ENCODE results near the gene NTM.
A peak's percentile ranks its signal among the peaks of the same experiment; 100 is the strongest.

The NTM gene

DNA sequence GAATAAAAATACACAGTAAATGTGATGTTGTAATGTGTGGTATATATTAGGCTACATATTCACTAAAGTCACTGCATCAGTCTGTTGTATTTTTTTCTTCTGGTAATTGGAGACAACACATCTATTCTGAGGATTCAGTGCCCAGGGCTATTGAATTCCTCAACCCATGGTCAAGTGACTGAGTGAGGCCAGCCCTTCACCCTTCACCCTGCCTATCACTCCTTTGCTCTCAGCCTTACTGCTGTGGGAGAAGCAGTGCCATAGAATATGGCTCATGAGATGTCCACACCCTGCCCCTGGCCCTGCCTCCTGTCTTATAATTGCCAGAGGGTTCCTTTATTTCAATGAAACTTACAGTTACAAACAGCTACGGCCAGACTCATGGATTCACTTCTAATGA lies 295.6 kb downstream of the NTM start:
- Histone ChIP-seq H3K36me3 (no peaks in the 10 kb centered on the region; the same call in 1 of the 2 replicates), H3K27me3 (ENCODE audit: insufficient read depth, low read depth, severe bottlenecking) (no peaks in the 10 kb centered on the region), H3K4me3 (ENCODE audit: low read depth, low read length) (no peak overlapping the region), H3K9me3 (ENCODE audit: severe bottlenecking) (no peaks in the 10 kb centered on the region), H3K27ac (no peak overlapping the region)
- TF ChIP-seq, protein P1, sequence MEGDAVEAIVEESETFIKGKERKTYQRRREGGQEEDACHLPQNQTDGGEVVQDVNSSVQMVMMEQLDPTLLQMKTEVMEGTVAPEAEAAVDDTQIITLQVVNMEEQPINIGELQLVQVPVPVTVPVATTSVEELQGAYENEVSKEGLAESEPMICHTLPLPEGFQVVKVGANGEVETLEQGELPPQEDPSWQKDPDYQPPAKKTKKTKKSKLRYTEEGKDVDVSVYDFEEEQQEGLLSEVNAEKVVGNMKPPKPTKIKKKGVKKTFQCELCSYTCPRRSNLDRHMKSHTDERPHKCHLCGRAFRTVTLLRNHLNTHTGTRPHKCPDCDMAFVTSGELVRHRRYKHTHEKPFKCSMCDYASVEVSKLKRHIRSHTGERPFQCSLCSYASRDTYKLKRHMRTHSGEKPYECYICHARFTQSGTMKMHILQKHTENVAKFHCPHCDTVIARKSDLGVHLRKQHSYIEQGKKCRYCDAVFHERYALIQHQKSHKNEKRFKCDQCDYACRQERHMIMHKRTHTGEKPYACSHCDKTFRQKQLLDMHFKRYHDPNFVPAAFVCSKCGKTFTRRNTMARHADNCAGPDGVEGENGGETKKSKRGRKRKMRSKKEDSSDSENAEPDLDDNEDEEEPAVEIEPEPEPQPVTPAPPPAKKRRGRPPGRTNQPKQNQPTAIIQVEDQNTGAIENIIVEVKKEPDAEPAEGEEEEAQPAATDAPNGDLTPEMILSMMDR (IDR thresholded peaks at IDR 0.05; ENCODE audit: low read depth, low read length), result no peak
- no peak for DNase-seq

DNA sequence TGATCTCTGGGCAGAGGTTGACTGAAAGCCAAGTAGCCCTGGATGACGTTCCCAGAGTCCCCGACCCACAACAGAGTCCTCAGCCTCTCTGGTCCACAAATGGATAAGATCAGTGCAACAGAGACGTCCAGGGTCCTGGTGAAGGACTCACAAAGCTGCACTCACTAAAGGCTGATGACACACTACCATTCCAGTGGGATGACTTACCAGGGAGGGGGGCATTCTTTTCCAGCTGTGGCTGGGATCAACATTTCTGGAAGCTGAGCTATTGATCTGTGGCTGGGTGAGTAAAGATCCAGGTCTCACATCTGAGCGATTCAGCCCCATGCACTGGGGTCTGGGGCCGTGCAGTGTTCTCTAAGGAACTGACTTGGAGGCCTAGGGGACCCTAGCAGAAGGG lies 296.2 kb downstream of the NTM start:
- Histone ChIP-seq H3K36me3 (no peaks in the 10 kb centered on the region; the same call in 1 of the 2 replicates), H3K4me3 (ENCODE audit: low read depth, low read length) (no peak overlapping the region), H3K27ac (no peak overlapping the region), H3K27me3 (ENCODE audit: insufficient read depth, low read depth, severe bottlenecking) (no peaks in the 10 kb centered on the region), H3K9me3 (ENCODE audit: severe bottlenecking) (no peaks in the 10 kb centered on the region)
- TF ChIP-seq, protein P1 (IDR thresholded peaks at IDR 0.05; ENCODE audit: low read depth, low read length), result no peak
- DNase-seq, result no peak

DNA sequence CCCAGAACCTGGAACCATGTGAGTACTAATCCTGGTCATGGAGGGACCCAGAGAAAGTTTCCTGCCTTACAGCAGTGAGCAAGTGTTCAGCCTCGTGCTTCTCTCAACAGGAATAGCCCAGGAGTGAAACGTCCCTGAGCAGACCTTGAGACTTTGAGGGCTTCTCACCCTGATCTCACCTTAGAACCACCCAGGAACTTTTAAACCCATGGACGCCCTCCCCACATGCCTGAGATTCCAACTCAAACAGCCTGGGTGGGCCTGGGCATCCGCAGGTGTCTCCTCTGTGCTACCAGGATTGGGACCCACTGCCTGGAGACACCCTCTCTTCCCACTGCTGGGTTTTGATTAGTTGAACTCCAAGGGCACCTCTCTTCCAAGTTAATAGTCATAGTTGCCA lies 297.2 kb downstream of the NTM start:
- H3K36me3 ChIP-seq, result no peaks in the 10 kb centered on the region; the same call in 1 of the 2 replicates
- no peak overlapping the region for H3K4me3 ChIP-seq (ENCODE audit: low read depth, low read length)
- no peaks in the 10 kb centered on the region for H3K9me3 ChIP-seq (ENCODE audit: severe bottlenecking)
- no peaks in the 10 kb centered on the region for H3K27me3 ChIP-seq (ENCODE audit: insufficient read depth, low read depth, severe bottlenecking)
- DNase-seq, result no peak
- TF ChIP-seq, protein P1 (IDR thresholded peaks at IDR 0.05; ENCODE audit: low read depth, low read length), result no peak
- H3K27ac ChIP-seq, result no peak overlapping the region

DNA sequence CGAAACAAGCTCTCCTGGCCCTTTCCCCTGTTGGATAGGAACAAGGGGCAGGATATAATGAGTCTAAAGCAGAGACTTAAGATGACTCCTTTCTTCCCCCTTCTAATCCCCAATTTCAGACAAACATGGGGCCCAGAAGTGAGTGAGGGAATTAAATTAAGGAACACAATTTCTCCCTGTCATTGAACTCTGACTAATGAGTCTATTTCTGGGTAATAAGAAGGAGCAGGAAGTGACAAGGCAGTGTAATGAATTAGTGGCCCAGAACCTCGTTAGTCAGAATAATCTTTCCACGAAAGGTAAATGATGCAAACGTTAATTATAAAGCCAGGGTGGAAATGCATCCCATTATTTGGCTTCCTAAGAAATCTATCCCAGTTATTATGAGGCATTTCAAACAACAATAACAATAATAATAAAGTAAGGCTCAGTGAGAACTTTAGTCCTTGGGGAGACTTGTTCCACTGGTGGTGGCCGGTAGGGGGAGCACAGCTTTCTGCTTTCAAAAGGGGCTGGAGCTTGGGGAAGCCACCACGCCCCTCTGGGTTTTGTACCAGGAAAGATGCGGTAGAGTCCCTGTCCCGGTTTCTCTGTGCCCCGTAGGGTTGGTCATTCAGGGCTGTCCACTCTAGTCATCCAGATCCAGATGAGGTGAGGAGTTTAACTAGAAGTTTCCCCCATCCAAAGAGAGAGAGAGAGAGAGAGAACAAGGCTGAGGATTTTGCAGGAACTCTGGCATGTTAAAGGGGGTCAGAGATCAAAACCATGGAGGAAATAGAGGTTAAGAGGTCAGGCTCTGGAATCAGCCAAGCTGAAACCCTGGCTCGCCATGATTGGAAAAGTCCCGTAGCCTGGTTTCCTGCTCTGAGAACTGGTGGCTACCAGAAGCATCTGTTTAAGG lies 298.3 kb downstream of the NTM start:
- peak; percentile 69 for DNase-seq
- Histone ChIP-seq H3K27me3 (ENCODE audit: insufficient read depth, low read depth, severe bottlenecking) (no peaks in the 10 kb centered on the region), H3K27ac (no peak overlapping the region), H3K36me3 (no peaks in the 10 kb centered on the region), H3K4me3 (ENCODE audit: low read depth, low read length) (no peak overlapping the region), H3K9me3 (ENCODE audit: severe bottlenecking) (no peaks in the 10 kb centered on the region)
- TF ChIP-seq, protein P1 (IDR thresholded peaks at IDR 0.05; ENCODE audit: low read depth, low read length), result peak; percentile 66

DNA sequence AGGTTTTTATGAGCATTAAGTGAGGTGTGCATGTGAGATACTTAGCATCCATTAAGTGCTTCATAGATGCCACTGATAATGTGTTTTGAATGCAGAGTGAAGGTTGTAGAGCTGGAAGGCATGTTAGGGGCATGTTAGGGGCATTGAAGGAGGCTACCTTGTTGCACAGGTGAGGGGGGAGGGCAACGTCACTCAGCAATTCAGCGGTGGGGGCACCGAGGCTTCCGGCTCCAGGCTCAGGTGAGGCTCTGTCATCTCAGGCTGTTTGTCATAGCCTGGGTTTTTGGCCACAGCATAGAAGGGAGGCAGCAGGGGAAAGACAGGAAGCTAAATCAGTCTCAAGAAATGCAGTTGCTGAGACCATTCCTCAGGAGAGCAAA lies 299.0 kb downstream of the NTM start:
- no peak for DNase-seq
- no peaks in the 10 kb centered on the region for H3K27me3 ChIP-seq (ENCODE audit: insufficient read depth, low read depth, severe bottlenecking)
- no peak overlapping the region for H3K4me3 ChIP-seq (ENCODE audit: low read depth, low read length)
- H3K27ac ChIP-seq, result no peak overlapping the region
- no peaks in the 10 kb centered on the region for H3K9me3 ChIP-seq (ENCODE audit: severe bottlenecking)
- H3K36me3 ChIP-seq, result no peaks in the 10 kb centered on the region
- TF ChIP-seq, protein P1 (IDR thresholded peaks at IDR 0.05; ENCODE audit: low read depth, low read length), result no peak

Data from WERI-Rb-1 (cell line).